NCI-H2081 treated with DMSO at 0.1 percent for 48 hours (cell line): Measurements from ENCODE around the gene KLHDC3.
"Not testable (repeated sequence)": the region's sequence is repeated elsewhere in the genome, so short reads cannot be mapped to it uniquely, and the experiment has no call there.

Experiments used
- DNase-seq: peaks from one replicate; lab custom pipeline; 2025; lab: John Stamatoyannopoulos, UW

KLHDC3 gene

GRCh38 chr6:42988486-42989020 is 25.5 kb upstream of the KLHDC3 start:
- DNase-seq: no peak

DNA sequence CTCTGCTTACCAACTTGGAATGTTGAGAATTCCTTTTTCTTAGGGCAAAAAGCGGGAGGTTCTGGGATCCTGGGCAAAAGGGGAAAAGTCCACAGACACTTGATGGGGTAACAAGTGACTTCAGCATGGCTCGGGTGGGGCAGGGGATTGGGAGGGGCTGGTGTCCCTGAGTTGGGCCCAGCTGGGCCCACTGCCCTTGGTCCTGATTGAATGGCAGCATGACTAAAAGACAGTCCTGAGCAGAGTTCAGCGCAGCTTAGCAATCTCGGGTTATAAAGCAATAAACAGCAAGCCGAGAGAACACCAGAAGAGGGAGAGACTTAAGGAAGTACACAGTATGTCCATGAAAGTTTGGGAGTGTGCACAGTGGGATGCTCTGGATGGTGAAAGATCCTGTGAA is 24.1 kb upstream of the KLHDC3 start:
- DNase-seq: no peak

- no peak for DNase-seq
These were observed 20.6 kb upstream of the KLHDC3 start for GRCh38 chr6:42993445-42993844.

DNA sequence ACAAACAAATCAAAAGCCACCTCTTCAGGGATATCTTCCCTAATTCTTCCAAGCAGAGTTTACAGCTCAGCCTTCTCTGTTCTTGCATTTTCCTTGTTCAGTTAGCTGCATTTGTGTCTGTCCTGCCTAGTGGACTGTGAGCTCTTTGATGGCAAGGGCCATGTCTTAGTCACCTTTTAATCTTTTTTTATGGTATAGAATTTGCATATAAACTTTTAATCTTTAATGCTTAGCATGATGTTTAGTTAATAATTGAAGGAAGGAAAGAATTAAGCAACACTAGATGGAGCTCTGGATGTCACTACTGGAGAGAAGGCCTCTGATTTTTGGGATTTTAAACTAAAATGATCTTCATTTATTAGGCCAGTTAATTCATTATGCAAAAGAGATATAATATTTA is 17.5 kb upstream of the KLHDC3 start:
- no peak for DNase-seq

DNA sequence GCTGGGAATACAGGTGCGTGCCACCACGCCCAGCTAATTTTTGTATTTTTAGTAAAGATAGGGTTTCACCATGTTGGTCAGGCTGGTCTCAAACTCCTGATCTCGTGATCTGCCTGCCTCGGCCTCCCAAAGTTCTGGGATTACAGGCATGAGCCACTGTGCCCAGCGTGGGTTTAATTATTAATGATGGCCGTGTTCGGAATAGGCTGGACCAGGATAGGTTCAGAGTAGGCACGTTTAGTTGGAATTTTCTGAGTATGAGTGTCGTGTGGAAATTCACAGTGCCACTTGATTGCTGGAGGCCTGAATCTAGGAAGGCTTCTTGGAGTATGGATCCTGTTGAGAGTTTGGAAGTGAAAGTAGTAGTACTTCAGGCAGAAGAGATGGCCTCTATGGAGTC is 15.8 kb upstream of the KLHDC3 start:
- DNase-seq: not testable (repeated sequence)

GRCh38 chr6:43001843-43002242 is 12.2 kb upstream of the KLHDC3 start:
- DNase-seq: no peak

DNA sequence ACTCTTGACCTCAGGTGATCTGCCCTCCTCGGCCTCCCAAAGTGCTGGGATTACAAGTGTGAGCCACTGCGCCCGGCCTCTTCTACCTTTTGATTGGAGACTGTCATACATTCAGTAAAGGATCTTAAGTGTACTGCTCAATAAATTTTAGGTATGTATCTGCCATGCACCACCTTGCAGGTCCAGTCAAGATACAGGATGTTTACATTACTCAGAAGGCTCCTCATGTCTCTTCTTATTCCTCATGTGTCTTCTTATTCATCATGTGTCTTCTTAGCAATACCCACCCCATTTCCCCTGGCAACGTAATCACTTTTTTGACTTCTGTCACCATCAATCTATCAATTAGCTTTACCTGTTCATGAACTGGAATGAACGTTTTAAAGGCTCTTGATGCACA is 8.2 kb upstream of the KLHDC3 start:
- no peak for DNase-seq

- no peak for DNase-seq
These were observed 7.8 kb upstream of the KLHDC3 start for GRCh38 chr6:43006251-43006650.

- DNase-seq: no peak
These were observed 6.9 kb upstream of the KLHDC3 start for GRCh38 chr6:43007126-43007525.

DNA sequence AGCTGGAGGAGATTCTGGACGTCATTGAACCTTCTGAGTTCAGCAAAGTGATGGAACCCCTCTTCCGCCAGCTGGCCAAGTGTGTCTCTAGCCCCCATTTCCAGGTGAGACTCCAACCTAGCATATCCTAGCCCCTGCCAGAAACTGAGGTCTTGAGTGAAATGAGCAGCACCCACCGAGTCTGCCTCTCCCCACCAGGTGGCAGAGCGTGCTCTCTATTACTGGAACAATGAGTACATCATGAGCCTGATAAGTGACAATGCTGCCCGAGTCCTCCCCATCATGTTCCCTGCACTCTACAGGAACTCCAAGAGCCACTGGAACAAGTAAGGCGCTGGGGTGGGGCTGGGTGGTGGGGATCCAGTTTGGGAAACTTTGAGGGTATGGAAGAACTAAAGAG is 4.9 kb upstream of the KLHDC3 start:
- DNase-seq: no peak

GRCh38 chr6:43011207-43011606 is 2.8 kb upstream of the KLHDC3 start:
- DNase-seq: no peak

DNA sequence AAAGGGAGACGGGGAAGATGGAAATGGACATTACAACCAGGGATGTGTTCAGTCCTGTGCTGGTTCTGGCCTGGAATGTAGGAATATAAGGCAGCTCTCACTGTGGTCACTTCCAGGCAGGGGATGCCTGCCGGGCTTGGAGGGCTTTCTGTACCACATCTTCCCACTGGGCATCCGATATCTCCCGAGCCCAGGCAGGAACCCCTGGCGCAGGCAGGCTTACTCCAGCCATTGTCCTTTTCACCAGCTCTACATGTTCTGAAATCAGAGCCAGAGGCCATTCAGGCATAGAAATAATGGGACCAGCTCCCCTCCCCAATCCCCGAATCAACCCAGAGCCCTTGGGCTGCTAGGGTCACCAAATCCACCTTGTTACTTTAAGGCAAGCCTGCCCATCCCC is 1.7 kb upstream of the KLHDC3 start:
- DNase-seq: no peak

GRCh38 chr6:43013097-43013842 is 779 bp upstream of the KLHDC3 start:
- DNase-seq: no peak

DNA sequence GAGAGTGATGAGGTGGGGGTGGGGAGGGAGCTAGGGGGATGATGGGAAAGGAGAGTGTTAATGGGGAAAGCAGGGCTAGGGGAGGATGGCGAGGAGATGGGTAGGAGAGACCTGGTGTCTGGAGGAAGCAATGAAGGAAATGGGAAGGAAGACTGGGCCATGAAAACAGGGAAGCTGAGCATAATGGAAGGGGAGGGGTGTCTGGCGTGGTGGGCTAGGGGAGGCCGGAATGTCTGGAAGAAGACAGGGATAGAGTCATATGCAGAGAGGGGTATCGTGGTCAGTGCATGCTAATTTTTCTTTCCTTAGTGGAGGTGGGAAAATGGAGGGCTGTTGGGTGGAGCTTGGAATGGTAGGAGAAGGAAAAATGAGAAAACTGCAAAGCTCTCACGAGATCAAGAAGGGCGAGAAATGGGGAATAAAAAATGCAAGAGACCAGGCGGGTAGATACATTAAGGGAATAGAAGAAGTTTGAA is 423 bp downstream of the KLHDC3 start:
- no peak for DNase-seq

DNA sequence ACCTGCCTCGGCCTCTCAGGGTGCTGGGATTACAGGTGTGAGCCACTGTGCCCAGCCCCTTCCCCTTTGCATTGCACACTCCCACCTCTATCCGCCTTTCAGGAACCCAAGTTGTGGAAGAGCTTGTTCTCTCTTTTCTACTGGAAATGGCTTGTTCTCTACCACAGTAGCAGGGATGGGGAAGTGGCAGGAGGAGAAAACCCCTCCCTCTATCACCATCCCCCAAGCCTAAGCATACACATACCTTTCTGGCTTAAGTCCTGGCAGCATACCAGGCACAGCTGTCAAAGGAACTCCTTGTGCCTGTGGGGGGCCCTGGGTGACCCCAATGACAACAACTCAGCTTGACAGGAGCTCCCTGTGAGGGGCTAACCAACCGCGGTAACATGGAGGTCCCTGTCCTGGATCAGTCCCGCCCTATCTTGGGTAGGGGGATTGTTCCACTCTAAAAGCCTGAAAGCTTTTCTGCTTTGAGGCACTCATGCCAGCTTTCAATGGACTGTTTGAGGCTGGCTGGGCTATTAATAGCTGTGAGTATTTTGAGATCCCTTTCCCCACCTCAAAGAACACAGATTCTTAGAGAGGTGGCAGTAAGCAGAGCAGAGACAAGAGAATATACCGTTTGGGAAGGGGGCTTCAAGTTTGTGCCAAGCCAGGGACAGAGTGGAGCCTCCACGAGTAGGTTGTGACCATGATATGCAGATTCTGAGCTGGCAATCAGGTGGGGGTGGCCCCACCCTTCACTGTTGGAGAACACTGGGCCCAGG is 2.3 kb downstream of the KLHDC3 start:
- DNase-seq: no peak

DNA sequence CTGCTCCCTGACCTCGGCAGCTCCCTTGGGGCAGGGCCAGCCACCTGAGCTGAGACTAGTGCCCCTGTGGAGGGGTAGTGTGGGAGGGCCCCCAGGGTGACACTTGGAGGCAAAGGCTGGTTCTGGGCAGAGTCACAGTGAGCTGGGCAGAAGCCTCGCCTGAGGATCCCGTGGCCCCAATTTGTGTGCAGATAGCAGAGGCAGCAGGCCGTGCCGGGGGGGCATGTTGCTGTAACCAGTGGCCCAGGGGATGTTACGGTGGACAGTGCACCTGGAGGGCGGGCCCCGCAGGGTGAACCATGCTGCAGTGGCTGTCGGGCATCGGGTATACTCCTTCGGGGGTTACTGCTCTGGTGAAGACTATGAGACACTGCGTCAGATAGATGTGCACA is 2.9 kb downstream of the KLHDC3 start:
- DNase-seq: no peak

DNA sequence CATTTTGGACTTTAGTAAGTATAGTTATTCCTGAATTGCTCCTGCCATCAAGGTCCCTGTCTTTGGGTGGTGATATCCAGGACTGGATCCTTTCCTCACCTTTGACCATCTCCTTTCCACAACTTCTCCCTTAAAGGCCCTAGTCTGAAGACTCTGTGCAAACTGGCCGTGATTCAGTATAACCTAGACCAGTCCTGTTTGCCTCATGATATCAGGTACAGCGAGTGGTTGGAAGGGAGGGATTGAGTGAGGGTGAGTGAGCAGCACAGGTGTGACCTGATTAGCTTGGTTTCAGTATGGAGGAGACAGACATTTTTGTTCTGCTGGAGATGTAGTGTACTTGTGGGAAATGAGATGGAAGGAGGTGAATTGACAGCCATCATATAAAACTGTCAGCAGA is 5.1 kb downstream of the KLHDC3 start:
- no peak for DNase-seq

GRCh38 chr6:43020052-43020705 is 6.1 kb downstream of the KLHDC3 start:
- no peak for DNase-seq

GRCh38 chr6:43020847-43021246 is 6.8 kb downstream of the KLHDC3 start:
- no peak for DNase-seq

- DNase-seq: no peak
These were observed 7.4 kb downstream of the KLHDC3 start, which contains the start of gene RRP36 for GRCh38 chr6:43021270-43022047. TSS of gene RRP36 (plus strand) at chr6:43021623. CDS start at chr6:43021655, 32 bp downstream.

DNA sequence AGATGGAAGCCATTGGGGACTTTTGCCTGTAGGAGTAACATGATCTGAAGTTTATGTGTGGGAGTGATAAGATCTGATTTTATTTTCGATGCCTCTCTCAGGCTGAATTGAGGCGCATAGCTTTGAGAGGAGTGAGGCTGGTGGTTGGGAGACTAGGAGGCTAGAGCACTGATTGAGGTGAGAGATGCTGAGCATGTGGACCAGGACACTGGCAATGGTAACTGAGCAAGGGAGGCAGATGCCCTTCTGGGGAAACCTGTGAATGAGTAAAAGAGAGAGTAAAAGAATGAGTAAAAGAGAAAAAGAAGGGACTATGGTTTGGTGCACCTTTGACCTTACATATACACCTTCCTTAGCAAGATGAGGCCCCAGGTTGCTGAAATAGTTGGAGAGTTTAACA is 10.4 kb downstream of the KLHDC3 start:
- DNase-seq: no peak

DNA sequence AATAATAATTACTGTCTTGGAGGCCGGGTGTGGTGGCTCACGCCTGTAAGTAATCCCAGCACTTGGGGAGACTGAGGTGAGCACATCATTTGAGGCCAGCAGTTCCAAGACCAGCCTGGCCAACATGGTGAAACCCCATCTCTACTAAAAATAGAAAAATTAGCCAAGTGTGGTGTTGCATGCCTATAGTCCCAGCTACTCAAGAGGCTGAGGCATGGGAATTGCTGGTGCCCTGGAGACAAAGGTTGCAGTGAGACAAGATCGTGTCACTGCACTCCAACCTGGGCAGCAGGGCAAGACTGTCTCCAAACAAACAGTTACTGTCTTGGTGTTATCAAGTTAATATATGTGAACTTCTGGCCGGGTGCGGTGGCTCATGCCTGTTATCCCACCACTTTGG is 12.3 kb downstream of the KLHDC3 start:
- DNase-seq: no peak
